Measurements from ENCODE around the gene CAVIN1. TPM values are rescaled to one million over a fixed set of nuclear protein-coding genes. Genes with fewer than 3 reads are reported as not detected.
"Not testable (repeated sequence)": the region's sequence is repeated elsewhere in the genome, so short reads cannot be mapped to it uniquely, and the experiment has no call there.

The CAVIN1 gene
- total and polyA plus RNA-seq, 4 donors, result 110 to 277 (median 159) TPM

GRCh38 chr17:42402117-42402516 lies 20.9 kb downstream of the CAVIN1 start:
- H3K9ac ChIP-seq (ENCODE audit: insufficient read depth in 1 of 2, low read length in 2 of 2), result no peak overlapping the region
- no peak overlapping the region for H3K4me3 ChIP-seq
- TF ChIP-seq CTCF (IDR thresholded peaks at IDR 0.05; ENCODE audit: control extremely low read depth, extremely low read depth), result no peak
- H3K36me3 ChIP-seq (ENCODE audit: control insufficient read depth in 4 of 4, insufficient read depth in 4 of 4, low read length in 4 of 4), result peaks cover 8 to 17% (median 11%) of the 10 kb centered on the region in 4 donors
- H3K4me1 ChIP-seq (ENCODE audit: control insufficient read depth in 5 of 5, insufficient read depth in 5 of 5, low read length in 5 of 5), result peaks cover 0 to 11% (median 7%) of the 10 kb centered on the region in 5 donors
- no peak for ATAC-seq (ENCODE audit: insufficient read depth, low FRiP score)
- H3K9me3 ChIP-seq (ENCODE audit: control insufficient read depth in 4 of 4, insufficient read depth in 3 of 4, low read length in 3 of 4), result no peaks in the 10 kb centered on the region
- no peak for DNase-seq
- no peaks in the 10 kb centered on the region for H3K27me3 ChIP-seq (ENCODE audit: control insufficient read depth in 3 of 3, insufficient read depth in 3 of 3, low read length in 2 of 3)
- peak overlapping the region in 1 of 2 donors; percentile 10 for H3K27ac ChIP-seq (ENCODE audit: low read depth in 1 of 2, low read length in 1 of 2)
- WGBS, 2 donors, result 41 to 65% methylated on average over 3 of the region's 3 CpGs

- not testable (repeated sequence) for H3K27ac ChIP-seq (ENCODE audit: low read depth in 1 of 2, low read length in 1 of 2); ATAC-seq (ENCODE audit: insufficient read depth, low FRiP score); H3K4me3 ChIP-seq; H3K4me1 ChIP-seq (ENCODE audit: control insufficient read depth in 5 of 5, insufficient read depth in 5 of 5, low read length in 5 of 5); H3K9ac ChIP-seq (ENCODE audit: insufficient read depth in 1 of 2, low read length in 2 of 2); H3K27me3 ChIP-seq (ENCODE audit: control insufficient read depth in 3 of 3, insufficient read depth in 3 of 3, low read length in 2 of 3); DNase-seq; H3K9me3 ChIP-seq (ENCODE audit: control insufficient read depth in 4 of 4, insufficient read depth in 3 of 4, low read length in 3 of 4)
- WGBS, 2 donors, result 73 to 88% methylated on average over 8 of the region's 8 CpGs
- H3K36me3 ChIP-seq (ENCODE audit: control insufficient read depth in 4 of 4, insufficient read depth in 4 of 4, low read length in 4 of 4), result peaks cover 8 to 17% (median 11%) of the 10 kb centered on the region in 4 donors
Observed at GRCh38 chr17:42400844-42401375, 22.1 kb downstream of the CAVIN1 start.

- no peak overlapping the region for H3K9ac ChIP-seq (ENCODE audit: insufficient read depth in 1 of 2, low read length in 2 of 2)
- TF ChIP-seq CTCF (IDR thresholded peaks at IDR 0.05; ENCODE audit: control extremely low read depth, extremely low read depth), result no peak
- no peak overlapping the region for H3K4me3 ChIP-seq
- peaks cover 8 to 17% (median 10%) of the 10 kb centered on the region in 4 donors for H3K36me3 ChIP-seq (ENCODE audit: control insufficient read depth in 4 of 4, insufficient read depth in 4 of 4, low read length in 4 of 4)
- no peak for DNase-seq
- H3K27me3 ChIP-seq (ENCODE audit: control insufficient read depth in 3 of 3, insufficient read depth in 3 of 3, low read length in 2 of 3), result no peaks in the 10 kb centered on the region
- H3K27ac ChIP-seq (ENCODE audit: low read depth in 1 of 2, low read length in 1 of 2), result peak overlapping the region in 1 of 2 donors; percentile 13
- H3K9me3 ChIP-seq (ENCODE audit: control insufficient read depth in 4 of 4, insufficient read depth in 3 of 4, low read length in 3 of 4), result no peaks in the 10 kb centered on the region
- WGBS, 2 donors, result 76 to 80% methylated on average over 6 of the region's 6 CpGs
- peaks cover 0 to 10% (median 0%) of the 10 kb centered on the region in 5 donors for H3K4me1 ChIP-seq (ENCODE audit: control insufficient read depth in 5 of 5, insufficient read depth in 5 of 5, low read length in 5 of 5)
- no peak for ATAC-seq (ENCODE audit: insufficient read depth, low FRiP score)
Observed at GRCh38 chr17:42399948-42400843, 22.9 kb downstream of the CAVIN1 start.

- no peak for TF ChIP-seq CTCF (IDR thresholded peaks at IDR 0.05; ENCODE audit: control extremely low read depth, extremely low read depth)
- Histone ChIP-seq H3K36me3 (ENCODE audit: control insufficient read depth in 4 of 4, insufficient read depth in 4 of 4, low read length in 4 of 4) (peaks cover 3 to 7% (median 6%) of the 10 kb centered on the region in 4 donors), H3K4me3 (no peak overlapping the region), H3K27me3 (ENCODE audit: control insufficient read depth in 3 of 3, insufficient read depth in 3 of 3, low read length in 2 of 3) (no peaks in the 10 kb centered on the region), H3K4me1 (ENCODE audit: control insufficient read depth in 5 of 5, insufficient read depth in 5 of 5, low read length in 5 of 5) (peaks cover 0 to 4% (median 0%) of the 10 kb centered on the region in 5 donors), H3K9me3 (ENCODE audit: control insufficient read depth in 4 of 4, insufficient read depth in 3 of 4, low read length in 3 of 4) (no peaks in the 10 kb centered on the region), H3K9ac (ENCODE audit: insufficient read depth in 1 of 2, low read length in 2 of 2) (no peak overlapping the region), H3K27ac (ENCODE audit: low read depth in 1 of 2, low read length in 1 of 2) (no peak overlapping the region)
- DNase-seq (peak in 1 of 3 donors; percentile 50), ATAC-seq (ENCODE audit: insufficient read depth, low FRiP score) (no peak)
- 60 to 81% methylated on average over 2 of the region's 2 CpGs for WGBS, 2 donors
Observed at GRCh38 chr17:42399121-42399520, 23.9 kb downstream of the CAVIN1 start.

- not testable (repeated sequence) for H3K36me3 ChIP-seq (ENCODE audit: control insufficient read depth in 4 of 4, insufficient read depth in 4 of 4, low read length in 4 of 4); H3K9ac ChIP-seq (ENCODE audit: insufficient read depth in 1 of 2, low read length in 2 of 2); H3K27me3 ChIP-seq (ENCODE audit: control insufficient read depth in 3 of 3, insufficient read depth in 3 of 3, low read length in 2 of 3); H3K4me3 ChIP-seq; H3K4me1 ChIP-seq (ENCODE audit: control insufficient read depth in 5 of 5, insufficient read depth in 5 of 5, low read length in 5 of 5); H3K27ac ChIP-seq (ENCODE audit: low read depth in 1 of 2, low read length in 1 of 2); H3K9me3 ChIP-seq (ENCODE audit: control insufficient read depth in 4 of 4, insufficient read depth in 3 of 4, low read length in 3 of 4); DNase-seq; ATAC-seq (ENCODE audit: insufficient read depth, low FRiP score)
- 98% methylated on average over 8 of the region's 8 CpGs for WGBS, 2 donors
Observed at GRCh38 chr17:42395601-42396000, 27.5 kb downstream of the CAVIN1 start.

Data from lung (tissue), 12 donors.